H1 (cell line): ENCODE data around the gene PUSL1. TPM values are rescaled to one million over a fixed set of nuclear protein-coding genes. Genes with fewer than 3 reads are reported as not detected.

ENCODE experiments used
- CTCF ChIA-PET: fragments of 300-600 bp; sonication (Branson Sonifier 250); formaldehyde crosslinking; loops from one replicate; lab custom pipeline; 2021; ENCODE audit not compliant: partially characterized antibody; lab: Charles Lee
- POLR2A ChIA-PET: fragments of 300-600 bp; sonication (Branson Sonifier 250); formaldehyde crosslinking; loops from one replicate; lab custom pipeline; 2021; ENCODE audit warnings: inconsistent platforms; ENCODE audit not compliant: partially characterized antibody; lab: Charles Lee
- DNase-seq, 2 experiments: peaks; one replicate each; pipeline versions ENCODE4 v3.0.0 to v3.0.0-alpha.2; 2010 to 2022; ENCODE audit warnings: low spot score in 2 of 2, low read depth in 1 of 2, mixed read lengths in 1 of 2
- FAIRE-seq: peaks from 2 replicates; lab custom pipeline; 2011; peaks lifted over from hg19 to GRCh38; lab: Jason Lieb, UNC
- H2AFZ ChIP-seq: 2 replicates; pipeline ENCODE4 v1.8.1; 2012; ENCODE audit warnings: low read length, inconsistent platforms
- H2AK5ac ChIP-seq: 2 replicates; pipeline ENCODE4 v1.6.1; 2013; ENCODE audit warnings: low read depth, low read length
- H2BK120ac ChIP-seq: replicated peaks from 2 replicates; pipeline ENCODE3; 2013; ENCODE audit warnings: low read depth, low read length, inconsistent platforms
- H2BK12ac ChIP-seq: 2 replicates; pipeline ENCODE4 v1.6.1; 2013; ENCODE audit warnings: low read depth, low read length
- H2BK15ac ChIP-seq: 2 replicates; pipeline ENCODE4 v1.6.1; 2013; ENCODE audit warnings: low read length
- H2BK20ac ChIP-seq: 2 replicates; pipeline ENCODE4 v1.6.1; 2013; ENCODE audit warnings: low read length
- H2BK5ac ChIP-seq: 2 replicates; pipeline ENCODE4 v1.6.1; 2013; ENCODE audit warnings: low read depth, low read length
- H3K14ac ChIP-seq: 2 replicates; pipeline ENCODE4 v1.6.1; 2013; ENCODE audit warnings: inconsistent platforms; ENCODE audit not compliant: insufficient read length
- H3K18ac ChIP-seq: 2 replicates; pipeline ENCODE4 v1.6.1; 2013; ENCODE audit warnings: low read length; ENCODE audit errors: extremely low read depth
- H3K23ac ChIP-seq: 2 replicates; pipeline ENCODE4 v1.6.1; 2013; ENCODE audit warnings: inconsistent platforms; ENCODE audit not compliant: insufficient read length
- H3K23me2 ChIP-seq: 2 replicates; pipeline ENCODE4 v1.6.1; 2013; ENCODE audit warnings: low read depth, low read length
- H3K27ac ChIP-seq: 2 replicates; pipeline ENCODE4 v1.6.1; 2011; ENCODE audit warnings: low read depth, low read length, inconsistent platforms
- H3K27me3 ChIP-seq, 4 experiments: replicated peaks in 1 of 4; 1 replicate in 1 of 4; 2 replicates in 3 of 4; pipeline versions ENCODE4 v1.6.1 to v1.8.1; 2011 to 2013; ENCODE audit warnings: low read length in 3 of 4, mild to moderate bottlenecking in 3 of 4, inconsistent platforms in 2 of 4, mixed read lengths in 2 of 4, moderate library complexity in 1 of 4; ENCODE audit not compliant: control insufficient read depth in 3 of 4, insufficient read depth in 3 of 4; ENCODE audit errors: extremely low read depth in 1 of 4
- H3K36me3 ChIP-seq, 4 experiments: 2 replicates each; pipeline versions ENCODE4 v1.6.1 to v1.8.1; 2011 to 2013; ENCODE audit warnings: mild to moderate bottlenecking in 4 of 4, low read length in 3 of 4, moderate library complexity in 2 of 4, control low read depth in 1 of 4, inconsistent platforms in 1 of 4; ENCODE audit not compliant: insufficient read depth in 4 of 4, control insufficient read depth in 2 of 4
- H3K4ac ChIP-seq: replicated peaks from 2 replicates; pipeline ENCODE3; 2013; ENCODE audit warnings: low read length, low read depth, mixed read lengths, inconsistent platforms; ENCODE audit not compliant: insufficient read length
- H3K4me1 ChIP-seq, 4 experiments: replicated peaks in 1 of 4; 1 replicate in 1 of 4; 2 replicates in 3 of 4; pipeline versions ENCODE4 v1.6.1 to v1.8.1; 2011 to 2013; ENCODE audit warnings: low read length in 3 of 4, inconsistent platforms in 2 of 4, mixed read lengths in 1 of 4; ENCODE audit not compliant: insufficient read depth in 4 of 4, control insufficient read depth in 3 of 4
- H3K4me2 ChIP-seq, 2 experiments: 2 replicates each; pipeline versions ENCODE4 v1.6.1 to v1.8.1; 2011 to 2013; ENCODE audit warnings: low read depth in 2 of 2, low read length in 2 of 2, control low read depth in 1 of 2, inconsistent platforms in 1 of 2, mild to moderate bottlenecking in 1 of 2; ENCODE audit not compliant: insufficient read depth in 1 of 2
- H3K4me3 ChIP-seq, 4 experiments: fragments of 200-600, 300-600 bp in 1 of 4; sonication (generic), shearing (Covaris generic), sonication (Bioruptor Twin) in 1 of 4; 2 replicates each; pipeline versions ENCODE4 v1.5.1 to v1.8.1; 2011 to 2016; ENCODE audit warnings: low read length in 4 of 4, low read depth in 3 of 4, control low read depth in 2 of 4, inconsistent platforms in 2 of 4, mild to moderate bottlenecking in 2 of 4, mixed read lengths in 1 of 4, moderate library complexity in 1 of 4; ENCODE audit not compliant: insufficient read depth in 2 of 4; ENCODE audit errors: extremely low read depth in 1 of 4
- H3K56ac ChIP-seq: replicated peaks from 2 replicates; pipeline ENCODE3; 2013; ENCODE audit warnings: low read depth, mild to moderate bottlenecking, mixed read lengths, low read length, inconsistent platforms; ENCODE audit not compliant: insufficient read length
- H3K79me1 ChIP-seq: 2 replicates; pipeline ENCODE4 v1.6.1; 2013; ENCODE audit warnings: low read depth, low read length, control low read depth
- H3K79me2 ChIP-seq, 2 experiments: 2 replicates each; pipeline versions ENCODE4 v1.6.1 to v1.8.1; 2012 to 2013; ENCODE audit warnings: low read length in 2 of 2, mild to moderate bottlenecking in 2 of 2, inconsistent platforms in 1 of 2; ENCODE audit not compliant: insufficient read depth in 2 of 2, control insufficient read depth in 1 of 2
- H3K9ac ChIP-seq, 4 experiments: replicated peaks in 1 of 4; 1 replicate in 1 of 4; 2 replicates in 3 of 4; pipeline versions ENCODE4 v1.6.1 to v1.8.1; 2011 to 2013; ENCODE audit warnings: low read depth in 3 of 4, low read length in 3 of 4, control low read depth in 2 of 4, mild to moderate bottlenecking in 2 of 4, moderate library complexity in 2 of 4, inconsistent platforms in 1 of 4; ENCODE audit errors: extremely low read depth in 1 of 4
- H3K9me3 ChIP-seq, 2 experiments: 2 replicates each; pipeline versions ENCODE4 v1.6.1 to v1.8.1; 2012 to 2013; ENCODE audit warnings: mild to moderate bottlenecking in 2 of 2, moderate library complexity in 2 of 2, control low read depth in 1 of 2, inconsistent platforms in 1 of 2, low read depth in 1 of 2, low read length in 1 of 2, mixed read lengths in 1 of 2; ENCODE audit not compliant: insufficient read depth in 2 of 2
- H4K20me1 ChIP-seq, 2 experiments: replicated peaks in 1 of 2; 2 replicates each; pipeline versions ENCODE3 to v1.8.1; 2011 to 2013; ENCODE audit warnings: inconsistent platforms in 2 of 2, low read length in 2 of 2, mild to moderate bottlenecking in 1 of 2; ENCODE audit not compliant: insufficient read depth in 2 of 2, control insufficient read depth in 1 of 2
- H4K5ac ChIP-seq: 2 replicates; pipeline ENCODE4 v1.6.1; 2013; ENCODE audit warnings: low read length, low read depth, mixed read lengths, inconsistent platforms; ENCODE audit not compliant: insufficient read length
- H4K8ac ChIP-seq: 2 replicates; pipeline ENCODE4 v1.8.0; 2013; ENCODE audit warnings: mild to moderate bottlenecking, moderate library complexity, low read length, inconsistent platforms; ENCODE audit not compliant: insufficient read depth; ENCODE audit errors: extremely low read depth
- H4K91ac ChIP-seq: replicated peaks from 2 replicates; pipeline ENCODE3; 2013; ENCODE audit warnings: low read length, mixed read lengths, inconsistent platforms; ENCODE audit not compliant: insufficient read length
- NRF1 ChIP-seq: IDR thresholded peaks from 2 replicates; pipeline ENCODE4 v1.6.1; 2011; ENCODE audit warnings: mild to moderate bottlenecking, low read depth, low read length, improper control_type of control experiment
- POLR2AphosphoS5 ChIP-seq: IDR thresholded peaks from 2 replicates; pipeline ENCODE4 v1.6.1; 2011; ENCODE audit warnings: low read depth, low read length
- WGBS, 2 experiments: shearing (Covaris generic) in 1 of 2; methylation state at CpG; one replicate each; pipeline versions ENCODE4 v1.1.6 to v1.1.7; 2013 to 2015; ENCODE audit warnings: low lambda C conversion rate in 2 of 2, mixed read lengths in 2 of 2, inconsistent platforms in 1 of 2, low coverage in 1 of 2, missing lambda C conversion rate in 1 of 2; ENCODE audit not compliant: insufficient replicate concordance in 2 of 2, insufficient coverage in 1 of 2, insufficient read length in 1 of 2; ENCODE audit errors: extremely low coverage in 1 of 2, missing lambda C conversion rate in 1 of 2; 5-methylcytosine and 5-hydroxymethylcytosine counted together
- polyA plus RNA-seq, 7 experiments: library from polyadenylated mRNA; depleted of rRNA in 3 of 7; stranded (reverse) in 5 of 7; unstranded in 2 of 7; fragments of >200 nt in 5 of 7; fragments of 200-250 nt in 2 of 7; gene quantifications; 1 replicate in 5 of 7; 2 replicates in 1 of 7; 4 replicates in 1 of 7; pipeline versions ENCODE4 v1.2.1 to v1.2.3, GENCODE V29; 2011 to 2013; ENCODE audit warnings: missing spikeins in 2 of 7, mixed read lengths in 2 of 7
- total RNA-seq: library from RNA; stranded (reverse); fragmentation: NEBNext Ultra II Directional; extraction: Animal tissue kit (Norgen Biotek cat#: 25700); gene quantifications from 2 replicates; pipeline ENCODE4 v1.2.1, GENCODE V29; 2021

The PUSL1 gene
- total and polyA plus RNA-seq, 2 of the 8 experiments (the other 6 are each of a cell fraction or from before 2014, with no cell fraction given): 38.8 to 87.4 TPM

- Histone ChIP-seq H3K4me2 (no peak overlapping the region), H3K14ac (no peak overlapping the region), H3K4ac (no peak overlapping the region), H3K23ac (no peak overlapping the region), H2BK15ac (no peak overlapping the region), H3K18ac (no peak overlapping the region), H2BK12ac (no peak overlapping the region), H3K79me1 (peaks cover 4% of the 10 kb centered on the region), H3K56ac (no peak overlapping the region), H2BK120ac (no peak overlapping the region), H4K20me1 (peaks cover 5 to 27% of the 10 kb centered on the region in 2 experiments), H3K27ac (no peak overlapping the region), H4K5ac (no peak overlapping the region), H3K27me3 (peaks cover 0 to 4% (median 1%) of the 10 kb centered on the region in 4 experiments; a peak in 1 of 7 replicates), H2BK5ac (no peak overlapping the region), H4K8ac (peak overlapping the region; percentile 51; the same call in 1 of the 2 replicates), H3K4me1 (peaks cover 0 to 32% (median 17%) of the 10 kb centered on the region in 4 experiments; a peak in 6 of 7 replicates), H4K91ac (no peak overlapping the region), H3K79me2 (peaks cover 0 to 5% of the 10 kb centered on the region in 2 experiments; a peak in 1 of 4 replicates), H2AFZ (no peak overlapping the region), H3K9me3 (no peaks in the 10 kb centered on the region), H3K9ac (no peak overlapping the region), H3K4me3 (no peak overlapping the region), H3K36me3 (peaks cover 17 to 44% (median 37%) of the 10 kb centered on the region in 4 experiments), H3K23me2 (peaks cover 21% of the 10 kb centered on the region; the same call in 1 of the 2 replicates), H2BK20ac (no peak overlapping the region), H2AK5ac (no peak overlapping the region)
- DNase-seq: no peak
- ChIA-PET POLR2A (interaction anchor here (0.6 to 10.1 kb wide), 10 partner anchors 9 to 369 kb away, joined by 3 to 134 read pairs (median 6); partner anchors contain the start of genes ATAD3A, CPTP, INTS11 and TAS1R3), CTCF (interaction anchor here (0.6 to 2.8 kb wide), 7 partner anchors 10 to 217 kb away, joined by 3 to 9 read pairs (median 3); no protein-coding TSS in a partner anchor)
- TF ChIP-seq POLR2AphosphoS5 (peak; percentile 45; the same call in 1 of the 2 replicates), NRF1 (no peak)
- no peak for FAIRE-seq
- 93% methylated on average over 20 of the region's 22 CpGs; no CpG with 5 or more reads in 1 of the 2 experiments for WGBS, 2 experiments
Measured at GRCh38 chr1:1311107-1312104, 3.0 kb downstream of the PUSL1 start.
